RKO (cell line): Measurements from ENCODE around the gene MRPS25.

Experiments
- DNase-seq: peaks from one replicate; pipeline ENCODE4 v3.0.0-alpha.2; 2016; ENCODE audit warnings: low spot score

MRPS25 gene

GRCh38 chr3:15064835-15065549 is at the start of gene MRPS25:
Gene MRPS25 (minus strand): TSS chr3:15065315. CDS start chr3:15065194, 121 bp downstream.
- DNase-seq: peak; percentile 96

- DNase-seq: no peak
These were observed 48.8 kb upstream of the MRPS25 start for GRCh38 chr3:15113884-15114283.

GRCh38 chr3:15113471-15113870 is 48.4 kb upstream of the MRPS25 start:
- DNase-seq: no peak

- no peak for DNase-seq
These were observed 46.9 kb upstream of the MRPS25 start for GRCh38 chr3:15112011-15112410.

- DNase-seq: no peak
These were observed 45.1 kb upstream of the MRPS25 start for GRCh38 chr3:15110206-15110605.

GRCh38 chr3:15108869-15109268 is 43.8 kb upstream of the MRPS25 start:
- DNase-seq: no peak

- peak; percentile 73 for DNase-seq
These were observed 43.0 kb upstream of the MRPS25 start for GRCh38 chr3:15108082-15108545.

GRCh38 chr3:15107075-15107947 is 42.2 kb upstream of the MRPS25 start:
- no peak for DNase-seq

- no peak for DNase-seq
These were observed 37.7 kb upstream of the MRPS25 start for GRCh38 chr3:15102836-15103235.

- DNase-seq: no peak
These were observed 37.1 kb upstream of the MRPS25 start for GRCh38 chr3:15102256-15102655.

GRCh38 chr3:15099364-15100098 is 34.4 kb upstream of the MRPS25 start:
- DNase-seq: no peak

- DNase-seq: peak; percentile 95
These were observed 33.6 kb upstream of the MRPS25 start, which contains the start of gene RBSN for GRCh38 chr3:15098503-15099363. Gene RBSN (minus strand): TSS chr3:15099148. CDS start chr3:15096120, 3,028 bp downstream.

GRCh38 chr3:15097891-15098290 is 32.8 kb upstream of the MRPS25 start:
- DNase-seq: peak; percentile 55

- no peak for DNase-seq
These were observed 30.9 kb upstream of the MRPS25 start for GRCh38 chr3:15096046-15096445.

GRCh38 chr3:15094187-15094875 is 29.2 kb upstream of the MRPS25 start:
- no peak for DNase-seq

GRCh38 chr3:15092686-15093085 is 27.6 kb upstream of the MRPS25 start:
- DNase-seq: no peak

- no peak for DNase-seq
These were observed 26.5 kb upstream of the MRPS25 start for GRCh38 chr3:15091575-15091974.

GRCh38 chr3:15089201-15089600 is 24.1 kb upstream of the MRPS25 start:
- DNase-seq: no peak

- no peak for DNase-seq
These were observed 21.6 kb upstream of the MRPS25 start for GRCh38 chr3:15086699-15087098.

GRCh38 chr3:15086263-15086662 is 21.1 kb upstream of the MRPS25 start:
- no peak for DNase-seq

- no peak for DNase-seq
These were observed 18.1 kb upstream of the MRPS25 start for GRCh38 chr3:15083252-15083651.
